HUES64 (cell line): ENCODE measurements around the gene CDKN2A.

Experiments
- H3K27ac ChIP-seq: 2 replicates; pipeline ENCODE4 v1.7.0; 2013; ENCODE audit warnings: low read depth, low read length, inconsistent platforms
- H3K27me3 ChIP-seq: 2 replicates; pipeline ENCODE4 v1.6.1; 2013; ENCODE audit warnings: mild to moderate bottlenecking, low read length; ENCODE audit not compliant: insufficient read depth
- H3K36me3 ChIP-seq: 2 replicates; pipeline ENCODE4 v1.6.1; 2013; ENCODE audit warnings: mild to moderate bottlenecking, low read length; ENCODE audit not compliant: insufficient read depth
- H3K4me1 ChIP-seq: 2 replicates; pipeline ENCODE4 v1.6.1; 2013; ENCODE audit warnings: mild to moderate bottlenecking, low read length, moderate library complexity; ENCODE audit not compliant: insufficient read depth
- H3K4me3 ChIP-seq: 2 replicates; pipeline ENCODE4 v1.5.1; 2013; ENCODE audit warnings: mild to moderate bottlenecking, low read length, moderate library complexity
- H3K9ac ChIP-seq: 2 replicates; pipeline ENCODE4 v1.6.1; 2013; ENCODE audit warnings: mild to moderate bottlenecking, low read depth, low read length
- H3K9me3 ChIP-seq: 2 replicates; pipeline ENCODE4 v1.6.1; 2013; ENCODE audit warnings: low read depth, low read length; ENCODE audit not compliant: insufficient read depth
- WGBS: fragments of 150-250, 120-280 bp; methylation state at CpG from one replicate; pipeline ENCODE4 v1.1.7; 2013; ENCODE audit warnings: missing lambda C conversion rate; 5-methylcytosine and 5-hydroxymethylcytosine counted together

The CDKN2A gene

DNA sequence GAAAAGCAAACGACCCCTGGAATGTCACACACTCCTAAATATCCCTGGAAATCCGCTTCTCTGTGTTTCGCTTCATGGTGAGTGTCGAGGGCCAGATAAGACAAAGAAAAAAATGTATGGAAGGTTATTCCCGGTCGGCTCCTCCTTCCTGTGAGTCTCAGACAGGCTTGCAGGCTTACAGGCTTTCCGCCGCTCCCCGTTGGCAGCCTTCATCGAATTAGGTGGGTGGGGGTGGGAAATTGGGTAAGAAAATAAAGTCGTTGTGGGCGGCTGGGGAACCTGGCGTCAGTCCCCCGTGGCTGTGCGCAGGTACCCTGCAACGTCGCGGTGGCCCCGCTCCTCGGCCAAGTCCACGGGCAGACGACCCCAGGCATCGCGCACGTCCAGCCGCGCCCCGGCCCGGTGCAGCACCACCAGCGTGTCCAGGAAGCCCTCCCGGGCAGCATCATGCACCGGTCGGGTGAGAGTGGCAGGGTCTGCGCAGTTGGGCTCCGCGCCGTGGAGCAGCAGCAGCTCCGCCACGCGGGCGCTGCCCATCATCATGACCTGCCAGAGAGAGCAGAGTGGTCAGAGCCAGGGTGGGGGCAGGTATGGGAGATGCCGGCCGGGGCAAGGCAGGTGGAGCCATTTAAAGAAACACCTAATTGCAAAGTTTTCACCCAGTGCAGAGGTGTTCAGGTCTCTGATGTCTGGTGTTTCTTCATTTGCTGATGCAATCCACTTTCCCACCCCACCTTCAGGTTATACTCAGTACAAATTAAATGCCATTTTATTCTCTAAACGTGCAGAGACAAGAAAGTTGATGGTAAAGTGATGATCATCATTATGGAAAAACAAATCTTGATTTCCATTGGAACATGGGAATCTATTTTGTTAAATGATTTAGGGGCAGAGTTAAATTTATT, 11.8 kb upstream of the CDKN2A start:
- no peak overlapping the region for H3K27ac ChIP-seq
- peak overlapping the region; percentile 35 for H3K4me3 ChIP-seq
- H3K9ac ChIP-seq, result no peak overlapping the region
- 2% methylated on average over 44 of the region's 44 CpGs for WGBS
- peaks cover 13% of the 10 kb centered on the region; the same call in 1 of the 2 replicates for H3K4me1 ChIP-seq
- no peaks in the 10 kb centered on the region for H3K36me3 ChIP-seq
- H3K27me3 ChIP-seq, result peaks cover 95% of the 10 kb centered on the region
- H3K9me3 ChIP-seq, result no peaks in the 10 kb centered on the region

- Histone ChIP-seq H3K27me3 (peaks cover 95% of the 10 kb centered on the region), H3K9ac (no peak overlapping the region), H3K9me3 (no peaks in the 10 kb centered on the region), H3K27ac (no peak overlapping the region), H3K36me3 (no peaks in the 10 kb centered on the region), H3K4me3 (peak overlapping the region; percentile 35), H3K4me1 (peaks cover 13% of the 10 kb centered on the region; the same call in 1 of the 2 replicates)
- WGBS, result 3% methylated on average over 23 of the region's 25 CpGs
Measured at GRCh38 chr9:22005021-22005701, 11.0 kb upstream of the CDKN2A start.

- Histone ChIP-seq H3K36me3 (no peaks in the 10 kb centered on the region), H3K27ac (no peak overlapping the region), H3K27me3 (peaks cover 100% of the 10 kb centered on the region), H3K9ac (no peak overlapping the region), H3K4me1 (peaks cover 15% of the 10 kb centered on the region), H3K4me3 (no peak overlapping the region), H3K9me3 (no peaks in the 10 kb centered on the region)
- 86% methylated on average over 1 of the region's 1 CpG for WGBS
Measured at GRCh38 chr9:22002038-22002437, 7.8 kb upstream of the CDKN2A start.

DNA sequence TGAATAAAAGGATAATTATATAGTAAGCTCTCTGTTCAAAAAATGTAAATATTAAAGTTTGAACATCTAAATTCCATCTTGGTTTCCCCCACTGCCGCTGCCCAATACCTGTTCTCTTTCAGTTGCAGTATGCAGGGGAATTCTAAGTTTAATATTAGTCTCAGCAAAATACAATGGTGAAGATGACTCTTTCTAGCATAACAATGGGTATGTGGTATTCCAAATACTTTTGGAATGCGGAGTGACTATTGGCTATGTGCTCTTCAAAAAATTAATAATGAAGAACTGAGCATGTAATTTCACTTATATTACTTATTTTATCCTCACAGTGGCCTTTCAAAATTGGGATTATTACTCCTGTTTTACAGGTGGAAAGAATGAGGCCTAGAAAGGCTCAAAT, 3.8 kb upstream of the CDKN2A start:
- Histone ChIP-seq H3K9me3 (no peaks in the 10 kb centered on the region), H3K36me3 (no peaks in the 10 kb centered on the region), H3K9ac (no peak overlapping the region), H3K4me3 (no peak overlapping the region), H3K27me3 (peaks cover 98% of the 10 kb centered on the region), H3K27ac (no peak overlapping the region), H3K4me1 (peaks cover 20% of the 10 kb centered on the region)
- WGBS, result 78% methylated on average over 1 of the region's 2 CpGs

GRCh38 chr9:21997480-21997879, 3.3 kb upstream of the CDKN2A start:
- no peak overlapping the region for H3K27ac ChIP-seq
- H3K9ac ChIP-seq, result no peak overlapping the region
- H3K4me1 ChIP-seq, result peaks cover 22% of the 10 kb centered on the region
- 100% methylated on average over 1 of the region's 1 CpG for WGBS
- no peaks in the 10 kb centered on the region for H3K9me3 ChIP-seq
- no peaks in the 10 kb centered on the region for H3K36me3 ChIP-seq
- H3K4me3 ChIP-seq, result no peak overlapping the region
- peaks cover 98% of the 10 kb centered on the region for H3K27me3 ChIP-seq

DNA sequence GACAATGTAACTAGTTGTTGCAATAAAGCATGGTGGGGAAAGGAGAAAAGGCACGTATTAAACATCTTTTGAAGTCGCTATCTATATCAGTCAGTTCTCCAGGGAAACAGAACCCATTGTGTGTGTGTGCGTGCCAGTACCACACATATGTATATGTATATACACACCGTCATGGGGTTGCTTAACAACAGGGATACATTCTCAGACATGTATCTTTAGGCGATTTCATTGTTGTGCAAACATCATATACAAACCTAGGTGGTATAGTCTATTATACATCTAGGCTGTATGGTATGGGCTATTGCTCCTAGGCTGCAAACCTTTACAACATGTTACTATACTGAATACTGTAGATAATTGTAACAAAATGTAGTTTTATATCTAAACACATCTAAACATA, 2.7 kb upstream of the CDKN2A start:
- 74% methylated on average over 3 of the region's 5 CpGs for WGBS
- peaks cover 98% of the 10 kb centered on the region for H3K27me3 ChIP-seq
- H3K36me3 ChIP-seq, result no peaks in the 10 kb centered on the region
- no peaks in the 10 kb centered on the region for H3K9me3 ChIP-seq
- H3K4me3 ChIP-seq, result peak overlapping the region; percentile 69; the same call in 1 of the 2 replicates
- H3K27ac ChIP-seq, result no peak overlapping the region
- no peak overlapping the region for H3K9ac ChIP-seq
- H3K4me1 ChIP-seq, result peaks cover 22% of the 10 kb centered on the region

DNA sequence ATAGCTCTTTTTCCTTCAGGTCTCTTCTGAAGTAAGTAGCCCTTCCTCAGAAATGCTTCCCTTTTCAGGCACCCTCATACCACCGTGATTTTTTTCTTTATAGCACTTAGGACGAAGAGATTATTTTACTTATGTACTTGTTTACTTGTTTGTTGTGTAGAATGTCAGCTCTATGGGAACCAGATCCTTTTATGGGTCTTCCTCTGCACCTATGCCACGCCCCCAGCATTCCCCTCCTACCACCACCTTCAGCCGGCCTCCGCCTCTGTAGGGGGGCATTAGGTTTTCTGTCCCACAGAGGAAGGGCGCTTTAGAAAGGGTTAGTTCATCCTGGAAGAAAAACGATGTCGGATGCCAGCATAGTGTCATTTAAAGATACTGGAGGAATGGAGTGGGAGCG, 2.2 kb upstream of the CDKN2A start:
- no peak overlapping the region for H3K9ac ChIP-seq
- H3K4me1 ChIP-seq, result peaks cover 22% of the 10 kb centered on the region
- no peaks in the 10 kb centered on the region for H3K36me3 ChIP-seq
- 11% methylated on average over 6 of the region's 9 CpGs for WGBS
- H3K27me3 ChIP-seq, result peaks cover 98% of the 10 kb centered on the region
- H3K27ac ChIP-seq, result no peak overlapping the region
- H3K4me3 ChIP-seq, result peak overlapping the region; percentile 69
- no peaks in the 10 kb centered on the region for H3K9me3 ChIP-seq

DNA sequence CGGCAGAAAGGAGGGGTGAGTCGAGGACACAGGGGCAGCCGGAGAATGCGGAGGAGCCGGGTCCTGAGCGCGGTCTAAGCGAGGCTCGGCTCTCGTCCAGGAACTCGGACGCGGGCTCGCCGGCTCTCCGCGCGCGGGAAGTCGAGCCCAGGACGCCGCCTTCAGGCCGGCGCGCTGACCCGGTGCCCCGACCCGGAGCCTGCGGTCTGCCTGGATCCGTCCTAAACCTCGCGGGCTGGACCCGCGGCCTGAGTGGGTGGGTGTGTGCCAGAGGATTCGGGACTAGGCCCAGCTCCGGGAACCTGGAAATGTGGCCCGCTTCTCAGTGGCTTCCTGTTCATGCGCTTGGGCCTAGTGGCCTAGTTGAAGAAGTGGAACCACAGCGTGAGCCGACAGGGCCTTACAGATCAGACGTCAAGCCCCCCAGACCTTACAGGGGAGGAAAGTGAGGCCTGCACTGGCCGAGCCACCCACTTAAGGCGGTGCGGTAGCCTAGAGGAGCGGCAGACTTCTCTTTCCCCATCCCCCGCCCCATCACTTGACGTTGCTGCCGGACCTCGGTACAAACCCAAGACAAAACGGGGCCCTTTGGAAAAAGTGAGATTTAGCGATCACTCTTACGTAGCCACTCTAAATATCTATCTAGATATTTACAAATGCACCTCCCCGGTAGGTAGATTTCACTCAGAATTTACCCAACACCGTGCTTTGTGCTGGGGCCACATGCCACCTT, 1.6 kb upstream of the CDKN2A start:
- 2% methylated on average over 54 of the region's 54 CpGs for WGBS
- no peak overlapping the region for H3K27ac ChIP-seq
- H3K9ac ChIP-seq, result no peak overlapping the region
- no peaks in the 10 kb centered on the region for H3K36me3 ChIP-seq
- H3K9me3 ChIP-seq, result no peaks in the 10 kb centered on the region
- peak overlapping the region; percentile 69 for H3K4me3 ChIP-seq
- H3K4me1 ChIP-seq, result peaks cover 22% of the 10 kb centered on the region
- peaks cover 98% of the 10 kb centered on the region for H3K27me3 ChIP-seq

GRCh38 chr9:21995006-21995665, 944 bp upstream of the CDKN2A start:
- Histone ChIP-seq H3K27me3 (peaks cover 98% of the 10 kb centered on the region), H3K9ac (no peak overlapping the region), H3K4me3 (peak overlapping the region; percentile 69), H3K9me3 (no peaks in the 10 kb centered on the region), H3K27ac (no peak overlapping the region), H3K36me3 (no peaks in the 10 kb centered on the region), H3K4me1 (peaks cover 25% of the 10 kb centered on the region)
- under 1% methylated on average over 56 of the region's 56 CpGs for WGBS

DNA sequence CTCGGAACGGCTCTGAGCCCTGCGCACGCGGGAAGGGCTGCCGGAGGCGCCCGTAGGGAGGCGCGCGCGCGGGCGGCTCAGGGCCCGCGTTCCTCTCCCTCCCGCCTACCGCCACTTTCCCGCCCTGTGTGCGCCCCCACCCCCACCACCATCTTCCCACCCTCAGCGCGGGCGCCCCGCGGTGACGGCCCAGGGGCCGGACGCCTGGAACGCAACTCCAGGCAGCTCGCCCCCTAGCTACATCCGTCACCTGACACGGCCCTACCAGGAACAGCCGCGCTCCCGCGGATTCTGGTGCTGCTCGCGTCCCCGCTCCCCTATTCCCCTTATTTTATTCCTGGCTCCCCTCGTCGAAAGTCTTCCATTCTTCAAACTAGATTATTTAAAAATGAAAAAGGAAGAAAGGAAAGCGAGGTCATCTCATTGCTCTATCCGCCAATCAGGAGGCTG, 389 bp upstream of the CDKN2A start, which contains the start of gene CDKN2B-AS1:
Gene CDKN2B-AS1, plus strand, starts transcription at position 236 of the 450 bp plus-strand sequence.
- WGBS, result under 1% methylated on average over 43 of the region's 43 CpGs
- H3K27ac ChIP-seq, result no peak within 1 kb of the TSS
- H3K4me1 ChIP-seq, result peaks cover 25% of the 10 kb centered on the region
- H3K27me3 ChIP-seq, result peaks cover 98% of the 10 kb centered on the region
- H3K36me3 ChIP-seq, result no peaks in the 10 kb centered on the region
- H3K9me3 ChIP-seq, result no peaks in the 10 kb centered on the region
- H3K9ac ChIP-seq, result no peak within 1 kb of the TSS
- peak within 1 kb of the TSS; percentile 69 for H3K4me3 ChIP-seq
